ENCODE results near the gene LMF1.
"Not testable (repeated sequence)": the region's sequence is repeated elsewhere in the genome, so short reads cannot be mapped to it uniquely, and the experiment has no call there.

Gene LMF1

DNA sequence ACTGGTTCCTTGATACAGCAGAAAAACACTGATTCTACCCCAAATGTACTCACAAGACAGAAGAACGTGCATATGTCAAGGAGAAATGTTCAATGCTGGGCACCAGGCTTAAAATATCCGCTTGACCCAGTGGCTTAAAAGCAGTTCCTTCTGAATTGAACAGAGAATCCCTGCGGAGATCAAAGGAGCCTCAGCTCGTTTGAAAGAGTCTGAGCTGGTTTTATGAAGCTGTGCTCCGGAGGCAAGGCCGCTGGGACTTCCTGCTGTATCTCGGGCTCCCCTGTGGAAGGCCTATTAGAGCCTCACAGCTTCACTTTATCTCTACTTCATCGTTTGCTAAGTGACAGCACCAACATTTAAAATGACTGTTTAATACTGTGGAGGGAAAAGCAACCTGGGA, 2.2 kb downstream of the LMF1 start:
- no peak for DNase-seq

DNA sequence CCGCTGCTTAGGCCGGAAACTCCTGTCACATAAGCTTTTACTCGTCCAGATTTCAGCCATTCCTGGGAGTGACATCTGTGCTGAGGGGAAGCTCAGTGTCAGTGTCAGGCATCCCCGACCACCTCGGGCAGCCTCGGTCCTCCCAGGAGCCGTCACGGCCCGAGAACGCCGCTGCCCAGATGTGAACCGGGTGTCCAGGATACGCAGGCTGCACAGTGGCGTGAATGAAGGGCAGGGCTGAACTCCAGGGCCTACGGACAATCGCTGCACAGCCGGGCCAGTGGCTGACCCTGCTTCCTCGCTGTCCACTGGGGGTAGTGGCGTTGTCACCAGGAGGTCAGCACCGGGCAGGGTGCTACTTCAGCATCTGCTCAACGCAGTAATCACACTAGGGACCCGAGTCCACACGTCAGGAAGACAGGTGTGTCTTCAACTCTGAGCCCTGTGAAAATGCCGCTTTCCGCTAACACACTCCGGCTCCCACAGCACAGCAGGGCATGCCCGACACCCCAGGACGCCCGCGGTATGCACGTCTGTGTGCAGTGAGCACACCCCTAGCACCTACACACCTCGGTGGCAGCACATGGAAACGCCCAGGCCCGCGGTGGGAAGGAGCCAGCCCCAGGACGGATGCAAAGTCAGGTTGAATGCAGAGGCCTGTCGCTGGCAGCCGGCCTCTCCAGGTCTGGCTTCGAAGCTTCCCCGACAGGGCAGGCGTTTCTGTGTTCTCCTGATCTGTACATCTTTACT, 3.1 kb downstream of the LMF1 start:
- DNase-seq: no peak

DNA sequence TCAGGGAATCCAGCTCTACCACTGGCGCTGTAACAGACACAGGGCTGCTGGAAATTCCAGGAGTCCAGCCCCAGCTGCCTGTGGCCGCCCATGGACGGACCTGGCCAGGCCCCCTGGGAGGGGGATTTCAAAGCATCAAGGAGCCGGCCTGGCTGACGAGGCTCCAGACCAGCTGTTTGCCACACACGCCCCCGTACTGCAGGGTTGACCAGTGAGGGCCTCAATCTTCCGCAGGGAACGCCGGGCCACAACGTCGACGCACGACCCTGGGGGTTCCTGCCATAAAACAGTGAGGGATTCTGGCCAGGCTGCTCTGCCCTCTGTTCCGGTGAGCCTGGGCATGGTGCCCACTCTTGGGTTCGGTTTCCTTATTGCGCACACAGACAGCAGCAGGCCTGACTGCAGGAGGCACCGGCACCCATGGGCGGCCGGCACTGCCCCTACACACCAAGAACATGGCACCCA, 3.7 kb downstream of the LMF1 start:
- no peak for DNase-seq

DNA sequence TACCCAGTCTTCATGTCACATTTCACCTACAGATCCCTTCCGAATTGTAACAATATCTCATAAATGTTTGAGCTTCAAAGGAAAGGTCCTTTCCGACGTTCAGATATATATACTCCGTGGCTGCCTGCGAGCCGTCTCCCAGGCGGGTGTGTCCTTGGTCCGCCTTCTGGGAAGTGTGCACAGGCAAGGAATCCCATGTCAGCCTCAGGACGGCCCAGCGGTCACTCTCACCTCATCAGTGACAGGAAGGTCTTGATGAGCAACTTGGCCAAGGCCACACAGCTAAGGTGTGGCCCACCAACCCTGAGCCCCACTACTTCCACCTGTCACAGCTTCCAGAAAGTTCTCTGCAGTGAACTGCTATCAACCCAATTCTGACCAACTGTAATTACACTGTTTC, 4.3 kb downstream of the LMF1 start:
- no peak for DNase-seq

DNA sequence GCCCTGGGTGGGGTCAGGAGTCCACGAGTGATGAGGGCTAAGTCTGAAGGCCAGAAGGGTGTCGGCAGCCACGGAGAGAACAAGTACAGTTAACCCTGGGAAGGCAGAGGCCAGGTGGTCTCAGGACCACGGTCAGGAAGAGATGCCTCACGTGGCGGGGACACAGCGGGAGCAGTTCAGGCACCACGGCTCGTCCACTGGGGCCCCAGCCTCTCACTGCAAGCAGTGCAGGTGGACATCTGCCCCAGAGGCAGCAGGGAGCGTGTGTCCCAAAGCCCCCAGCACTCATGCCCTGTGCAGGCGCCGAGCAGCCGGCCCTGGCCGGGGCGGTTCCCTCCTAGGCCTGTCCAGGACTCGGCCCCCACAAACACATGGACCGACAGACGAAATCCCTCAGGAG, 4.7 kb downstream of the LMF1 start:
- no peak for DNase-seq

DNA sequence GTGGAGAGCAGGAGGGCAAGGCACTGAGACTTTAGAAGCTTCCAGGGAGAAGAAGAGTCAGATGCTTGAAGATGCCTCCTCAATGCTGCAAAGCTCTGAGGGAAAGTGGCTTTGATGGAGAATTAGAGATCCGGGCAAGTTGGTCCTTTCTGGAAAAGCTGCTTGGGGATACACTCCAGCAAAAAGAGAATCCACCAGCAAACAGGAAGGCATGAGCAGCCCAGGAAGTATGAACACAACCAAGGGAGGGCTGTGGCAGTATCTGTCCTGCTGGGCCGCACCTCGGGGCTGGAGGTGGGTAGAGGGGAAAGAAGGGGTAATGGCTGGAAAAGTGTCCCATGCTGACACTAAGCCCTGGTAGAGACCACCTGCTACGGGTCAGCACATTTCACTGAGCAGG, 5.3 kb downstream of the LMF1 start:
- DNase-seq: no peak

DNA sequence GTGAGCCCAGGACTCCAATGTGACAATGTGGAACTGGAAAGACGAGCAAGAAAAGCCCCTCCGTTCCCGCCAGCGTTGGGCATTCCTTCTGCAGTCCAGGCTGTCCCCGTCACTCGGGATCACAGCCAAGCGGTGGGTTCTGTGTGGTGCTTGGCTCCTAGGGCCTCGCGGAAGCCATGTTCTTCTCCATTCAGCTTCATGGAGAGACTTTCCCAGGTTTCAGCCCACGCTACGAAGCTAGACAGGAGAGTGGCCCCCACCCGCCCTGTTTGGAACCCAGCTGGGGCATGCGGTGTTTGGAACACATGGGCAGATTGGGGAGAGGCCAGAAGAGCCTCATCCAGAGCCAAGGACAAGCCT, 5.8 kb downstream of the LMF1 start:
- DNase-seq: no peak

DNA sequence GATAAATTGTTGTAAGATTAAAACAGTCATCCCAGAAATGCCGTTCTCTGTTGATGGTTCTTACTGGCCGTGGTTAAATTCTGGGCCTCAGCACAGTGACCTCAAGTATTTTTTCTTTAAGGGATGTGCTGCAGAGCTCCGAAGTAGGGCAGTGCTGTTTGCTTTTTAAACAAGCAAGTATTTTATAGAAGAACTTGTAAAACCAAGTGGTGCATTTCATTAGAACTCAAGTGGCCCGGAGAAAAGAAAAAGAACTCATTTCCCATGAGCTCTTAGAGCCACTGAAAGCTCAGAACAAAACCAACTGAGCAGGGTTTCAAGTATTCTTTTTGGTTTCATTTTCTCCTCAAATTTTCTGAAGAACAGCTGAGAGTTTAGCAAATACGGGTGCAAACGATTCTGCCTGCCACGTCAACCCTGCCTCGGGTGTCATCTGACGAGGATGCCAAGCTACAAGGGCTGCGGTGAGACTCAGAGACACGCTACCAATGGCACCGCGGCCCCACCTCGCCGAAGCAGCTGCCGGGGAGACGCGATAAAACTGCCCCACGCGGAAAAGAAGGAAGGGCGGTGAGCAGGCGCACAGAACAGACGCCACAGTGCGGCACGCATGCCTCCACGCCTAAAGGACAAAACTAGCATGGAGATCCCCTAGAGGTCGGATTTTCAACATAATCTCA, 6.3 kb downstream of the LMF1 start:
- DNase-seq: no peak

DNA sequence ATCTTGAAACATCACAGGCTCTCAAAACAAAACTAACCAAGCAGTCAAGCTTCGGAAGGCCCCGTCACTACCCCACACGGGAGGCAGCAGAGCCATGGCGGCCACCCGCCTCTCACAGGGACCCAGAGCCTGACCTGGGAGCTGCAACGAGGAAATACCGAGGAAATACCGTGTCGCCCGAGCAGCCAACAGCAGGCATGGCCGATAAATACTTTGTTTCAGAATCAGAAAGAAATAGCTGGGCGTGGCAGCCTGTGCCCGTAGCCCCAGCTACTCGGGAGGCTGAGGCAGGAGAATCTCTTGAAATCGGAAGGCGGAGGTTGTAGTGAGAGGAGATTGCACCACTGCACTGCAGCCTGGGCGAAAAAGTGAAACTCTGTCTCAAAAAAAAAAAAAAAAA, 6.9 kb downstream of the LMF1 start:
- DNase-seq: no peak

DNA sequence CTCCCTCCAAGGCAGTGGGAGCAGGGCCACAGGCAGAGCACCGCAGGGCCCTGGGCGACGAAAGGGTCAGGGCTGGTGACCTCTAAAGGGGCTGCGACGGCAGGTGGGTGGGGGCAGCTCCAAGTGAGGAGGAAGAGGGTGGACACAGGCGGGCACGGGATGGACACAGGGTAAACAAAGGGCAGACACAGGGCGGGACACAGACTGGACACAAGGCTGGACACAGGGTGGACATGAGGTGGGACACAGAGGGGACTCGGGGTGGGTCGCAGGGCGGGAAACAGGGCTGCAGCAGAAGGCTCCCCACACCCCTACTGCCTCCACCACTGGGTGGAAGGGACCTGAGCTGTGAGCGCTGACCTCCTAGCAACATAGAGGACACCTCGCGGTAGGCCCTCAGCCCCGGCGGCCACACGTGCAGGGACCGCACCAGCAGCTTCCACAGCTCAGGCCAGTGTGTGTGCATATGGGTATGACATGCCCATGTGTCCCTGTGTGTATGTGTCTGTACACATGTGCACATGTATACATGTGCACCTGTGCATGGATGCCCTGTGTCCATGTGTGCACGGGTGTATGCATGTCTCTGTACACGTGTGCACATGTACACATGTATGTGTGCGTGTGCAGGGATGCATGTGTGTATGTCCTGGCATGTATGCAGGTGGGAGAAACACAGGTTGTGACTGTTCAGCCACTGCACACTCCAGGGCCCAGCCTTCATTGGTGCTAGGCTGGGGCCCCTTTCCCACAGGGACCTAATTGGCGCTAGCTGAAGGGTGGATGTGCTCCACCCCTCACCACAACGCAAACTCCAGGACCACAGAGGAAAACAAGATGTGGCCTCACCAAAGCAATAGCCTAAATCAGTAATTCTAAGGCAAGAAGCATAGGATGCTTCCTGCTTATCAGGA, 7.6 kb downstream of the LMF1 start:
- no peak for DNase-seq

DNA sequence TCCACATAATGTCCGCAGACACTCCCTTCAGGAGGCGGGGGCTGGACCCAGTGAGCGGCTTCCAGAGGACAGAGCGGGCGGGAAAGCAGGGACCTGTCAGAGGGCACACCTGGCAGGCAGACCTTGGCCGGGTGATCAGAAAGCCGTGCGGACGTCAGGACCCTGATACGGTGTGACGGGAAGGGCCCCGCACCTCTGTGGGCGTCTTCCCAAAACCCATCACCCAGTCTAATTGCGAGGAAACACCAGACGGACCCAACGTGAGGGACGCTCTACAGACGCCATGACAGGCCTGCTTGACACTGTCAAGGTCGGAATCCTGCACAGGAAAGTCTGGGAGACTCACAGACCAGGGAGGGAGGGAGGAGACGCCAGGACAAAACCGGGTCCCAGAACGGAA, 8.4 kb downstream of the LMF1 start:
- DNase-seq: no peak

DNA sequence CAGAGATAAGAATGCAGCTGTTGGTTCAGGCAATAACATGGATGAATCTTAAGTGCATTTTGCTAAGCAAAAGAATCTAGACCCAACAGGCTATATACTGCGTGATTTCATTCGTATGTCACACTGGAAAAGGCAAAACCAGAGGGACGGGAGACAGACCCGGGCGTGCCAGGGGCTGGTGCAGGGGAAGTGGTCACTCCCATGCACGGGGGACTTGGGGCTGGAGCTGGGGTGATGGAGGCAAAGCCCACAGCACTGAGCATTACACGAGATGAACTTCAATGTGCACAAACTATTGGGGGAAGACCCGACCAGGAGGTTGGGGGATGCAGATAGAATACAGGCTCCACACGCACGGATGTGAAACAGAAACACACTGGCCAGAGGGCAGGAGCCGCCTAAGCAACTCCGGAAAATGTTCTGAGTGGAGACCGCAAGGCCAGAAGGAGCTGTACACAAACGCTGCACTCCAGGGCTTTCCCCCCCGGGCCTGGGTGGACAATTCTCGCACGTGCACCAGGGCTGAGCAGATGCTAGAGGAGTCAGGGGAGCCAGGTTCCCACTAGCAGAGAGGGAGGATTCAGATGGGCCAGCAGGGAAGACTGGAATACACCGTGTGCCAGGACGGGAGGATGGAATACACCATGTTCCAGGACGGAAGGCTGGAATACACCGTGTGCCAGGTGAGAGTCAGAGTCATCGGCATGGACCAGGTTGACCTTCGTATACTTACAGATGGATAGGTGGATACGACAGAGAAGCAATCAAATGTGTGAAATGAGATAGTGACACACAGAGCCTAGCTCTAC, 11.3 kb downstream of the LMF1 start:
- no peak for DNase-seq

DNA sequence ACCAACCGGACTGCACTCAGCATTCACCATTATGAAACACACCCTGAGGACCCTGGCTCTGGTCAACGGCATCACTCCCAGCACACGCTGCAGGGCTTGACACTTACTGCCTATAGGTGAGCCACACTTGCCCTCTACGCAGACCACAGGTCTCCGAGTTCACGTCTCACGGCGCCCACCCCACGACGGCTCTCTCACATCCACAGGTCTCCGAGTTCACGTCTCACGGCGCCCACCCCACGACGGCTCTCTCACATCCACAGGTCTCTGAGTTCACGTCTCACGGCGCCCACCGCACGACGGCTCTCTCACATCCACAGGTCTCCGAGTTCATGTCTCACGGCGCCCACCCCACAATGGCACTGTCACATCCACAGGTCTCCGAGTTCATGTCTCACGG, 15.0 kb downstream of the LMF1 start:
- not testable (repeated sequence) for DNase-seq

DNA sequence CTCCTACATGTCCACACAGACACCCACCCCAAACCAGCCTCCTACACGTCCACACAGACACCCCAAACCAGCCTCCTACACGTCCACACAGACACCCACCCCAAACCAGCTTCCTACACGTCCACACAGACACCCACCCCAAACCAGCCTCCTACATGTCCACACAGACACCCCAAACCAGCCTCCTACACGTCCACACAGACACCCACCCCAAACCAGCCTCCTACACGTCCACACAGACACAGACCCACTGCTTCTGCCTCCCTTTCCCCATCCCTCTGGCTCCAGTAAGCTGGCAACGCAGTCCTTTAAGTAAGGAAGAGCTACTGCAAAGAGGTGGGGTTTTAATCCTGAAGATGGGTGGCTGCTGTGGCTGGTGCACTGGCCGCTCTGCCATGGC, 17.0 kb downstream of the LMF1 start:
- DNase-seq: not testable (repeated sequence)

DNA sequence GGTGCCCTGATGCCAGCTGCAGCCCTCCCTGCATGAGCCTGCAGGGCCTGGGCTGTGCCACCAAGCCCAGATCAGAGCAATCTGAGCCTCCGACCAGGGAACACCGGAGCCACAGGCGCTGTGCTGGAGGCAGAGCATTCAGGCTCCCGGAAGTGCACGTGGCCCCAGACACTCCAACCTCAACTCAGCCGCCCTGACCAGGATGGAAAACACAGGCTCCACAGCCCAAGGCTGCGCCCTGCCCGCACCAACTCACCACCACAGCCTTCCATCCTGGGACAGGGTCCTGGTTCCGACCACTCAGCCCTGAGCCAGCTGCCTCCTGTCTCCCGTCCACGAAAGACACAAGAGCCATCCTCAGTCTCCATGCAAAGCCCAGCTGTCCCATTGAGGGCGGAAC, 18.5 kb downstream of the LMF1 start:
- no peak for DNase-seq

DNA sequence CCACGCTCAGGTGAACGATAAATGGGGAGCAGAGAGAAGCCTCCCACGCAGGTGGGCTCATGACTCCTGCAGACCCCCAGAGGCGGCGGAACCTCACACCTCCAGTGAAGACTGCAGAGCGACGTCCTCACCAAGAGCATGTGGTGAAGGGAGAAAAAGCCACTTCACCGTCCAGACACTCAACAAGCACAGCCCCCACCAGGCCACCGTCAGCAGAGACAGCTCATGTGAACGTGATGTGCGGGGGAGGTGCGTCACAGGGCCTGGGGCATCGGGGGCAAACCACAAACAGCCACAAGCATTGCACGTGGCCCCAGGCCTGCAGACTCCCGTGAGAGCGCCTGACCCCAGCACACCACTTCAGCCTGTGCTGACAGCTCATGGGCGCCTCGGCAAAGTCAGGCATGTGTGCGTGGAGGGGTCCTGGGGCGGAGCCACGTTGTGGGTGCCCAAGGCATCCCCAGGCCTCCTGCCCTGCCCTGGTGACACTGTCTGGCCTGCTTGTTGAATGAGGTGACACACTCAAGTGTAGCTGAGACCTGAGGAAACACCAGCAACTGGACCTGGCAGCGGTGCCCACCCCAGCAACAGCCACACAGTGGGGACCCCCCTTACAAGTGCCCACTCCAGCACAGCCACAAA, 19.0 kb downstream of the LMF1 start:
- no peak for DNase-seq

DNA sequence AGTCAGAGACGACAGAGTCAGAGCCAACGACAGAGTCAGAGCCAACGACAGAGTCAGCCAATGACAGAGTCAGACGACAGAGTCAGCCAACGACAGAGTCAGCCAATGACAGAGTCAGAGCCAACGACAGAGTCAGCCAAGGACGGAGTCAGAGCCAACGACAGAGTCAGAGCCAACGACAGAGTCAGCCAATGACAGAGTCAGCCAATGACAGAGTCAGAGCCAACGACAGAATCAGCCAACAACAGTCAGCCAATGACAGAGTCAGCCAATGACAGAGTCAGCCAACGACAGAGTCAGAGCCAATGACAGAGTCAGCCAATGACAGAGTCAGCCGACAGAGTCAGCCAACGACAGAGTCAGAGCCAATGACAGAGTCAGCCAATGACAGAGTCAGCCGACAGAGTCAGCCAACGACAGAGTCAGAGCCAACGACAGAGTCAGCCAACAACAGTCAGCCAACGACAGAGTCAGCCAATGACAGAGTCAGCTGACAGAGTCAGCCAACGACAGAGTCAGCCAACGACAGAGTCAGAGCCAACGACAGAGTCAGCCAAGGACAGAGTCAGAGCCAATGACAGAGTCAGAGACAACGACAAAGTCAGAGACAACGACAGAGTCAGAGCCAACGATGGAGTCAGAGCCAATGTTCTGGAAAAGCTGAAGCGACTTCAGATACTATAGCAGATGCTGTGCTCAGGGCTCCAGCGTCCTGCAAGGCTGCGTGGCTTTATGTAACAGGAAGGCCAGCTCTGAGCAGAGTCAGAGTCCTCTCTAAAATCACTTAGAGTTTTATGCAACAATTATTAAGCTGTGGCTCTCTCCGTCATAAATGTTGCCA, 19.8 kb downstream of the LMF1 start:
- DNase-seq: not testable (repeated sequence)

DNA sequence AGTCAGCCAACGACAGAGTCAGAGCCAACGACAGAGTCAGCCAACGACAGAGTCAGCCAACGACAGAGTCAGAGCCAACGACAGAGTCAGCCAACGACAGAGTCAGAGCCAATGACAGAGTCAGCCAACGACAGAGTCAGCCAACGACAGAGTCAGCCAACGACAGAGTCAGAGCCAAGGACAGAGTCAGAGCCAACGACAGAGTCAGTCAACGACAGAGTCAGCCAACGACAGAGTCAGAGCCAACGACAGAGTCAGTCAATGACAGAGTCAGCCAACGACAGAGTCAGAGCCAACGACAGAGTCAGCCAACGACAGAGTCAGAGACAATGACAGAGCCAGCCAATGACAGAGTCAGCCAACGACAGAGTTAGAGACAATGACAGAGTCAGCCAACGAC, 22.0 kb downstream of the LMF1 start:
- not testable (repeated sequence) for DNase-seq

DNA sequence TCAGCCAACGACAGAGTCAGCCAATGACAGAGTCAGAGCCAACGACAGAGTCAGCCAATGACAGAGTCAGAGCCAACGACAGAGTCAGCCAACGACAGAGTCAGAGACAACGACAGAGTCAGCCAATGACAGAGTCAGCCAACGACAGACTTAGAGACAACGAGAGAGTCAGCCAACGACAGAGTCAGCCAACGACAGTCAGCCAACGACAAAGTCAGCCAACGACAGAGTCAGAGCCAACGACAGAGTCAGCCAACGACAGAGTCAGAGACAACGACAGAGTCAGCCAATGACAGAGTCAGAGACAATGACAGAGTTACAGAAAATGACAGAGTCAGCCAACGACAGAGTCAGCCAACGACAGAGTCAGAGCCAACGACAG, 22.9 kb downstream of the LMF1 start:
- DNase-seq: not testable (repeated sequence)

DNA sequence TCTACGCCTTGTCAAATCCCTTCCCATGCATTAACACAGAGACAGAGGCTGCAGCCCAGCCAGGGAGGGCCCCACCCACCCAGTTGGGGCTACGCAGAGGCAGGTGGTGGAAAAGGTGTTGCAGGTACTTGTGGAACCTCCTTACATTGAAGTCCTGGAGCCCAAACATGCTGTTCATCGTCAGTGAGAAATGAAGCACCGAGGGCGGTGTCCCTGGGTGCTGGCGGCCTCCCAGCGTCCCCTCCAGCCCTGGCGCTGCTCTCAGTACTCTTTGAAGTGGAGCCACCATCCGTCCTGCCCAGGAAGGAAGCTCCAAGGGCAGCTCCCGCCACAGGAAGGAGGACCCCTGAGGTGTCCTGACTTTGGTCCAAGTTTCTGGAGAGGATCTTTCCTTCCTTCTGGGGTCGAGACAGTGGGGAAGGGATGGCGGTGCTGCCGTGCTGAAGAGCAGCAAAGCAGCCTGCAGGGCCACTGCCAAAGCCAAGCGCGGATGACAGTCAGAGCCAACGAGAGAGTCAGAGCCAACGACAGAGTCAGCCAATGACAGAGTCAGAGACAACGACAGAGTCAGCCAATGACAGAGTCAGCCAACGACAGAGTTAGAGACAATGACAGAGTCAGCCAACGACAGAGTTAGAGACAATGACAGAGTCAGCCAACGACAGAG, 23.4 kb downstream of the LMF1 start:
- DNase-seq: no peak

DNA sequence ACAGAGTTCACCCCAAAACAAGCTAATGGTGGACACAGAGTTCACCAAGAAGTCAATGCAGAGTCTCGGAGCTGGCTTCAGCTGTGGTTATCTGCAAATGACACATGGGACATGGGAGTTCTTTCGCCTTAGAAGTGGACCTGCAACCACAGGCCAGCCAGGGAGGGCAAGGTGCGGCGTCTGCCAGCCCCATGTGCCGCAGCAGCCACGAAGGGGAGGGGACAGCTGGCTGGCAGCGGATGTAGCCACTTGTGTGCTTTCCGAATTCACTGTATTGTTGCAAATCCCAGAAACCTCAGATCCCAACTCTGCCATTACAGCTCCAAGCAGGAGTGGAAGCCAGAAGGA, 24.8 kb downstream of the LMF1 start:
- no peak for DNase-seq

Measured in NCI-H146 (cell line).